Esophagus (tissue), 2 donors: Measurements from ENCODE around the gene CDCA7L. TPM values are rescaled to one million over a fixed set of nuclear protein-coding genes. Genes with fewer than 3 reads are reported as not detected.
"Not testable (repeated sequence)": the region's sequence is repeated elsewhere in the genome, so short reads cannot be mapped to it uniquely, and the experiment has no call there.

Source experiments
- H3K27ac ChIP-seq, 2 donors: one replicate each; pipeline ENCODE4 v1.5.1; 2013; ENCODE audit warnings: low read depth in 2 of 2, mild to moderate bottlenecking in 2 of 2, inconsistent platforms in 1 of 2, low read length in 1 of 2, moderate library complexity in 1 of 2
- H3K27me3 ChIP-seq, 2 donors: one replicate each; pipeline ENCODE4 v1.6.1; 2013; ENCODE audit warnings: low read length in 2 of 2, control low read depth in 1 of 2, mild to moderate bottlenecking in 1 of 2; ENCODE audit not compliant: insufficient read depth in 2 of 2, control insufficient read depth in 1 of 2
- H3K36me3 ChIP-seq, 2 donors: one replicate each; pipeline ENCODE4 v1.6.1; 2013; ENCODE audit warnings: low read length in 1 of 2; ENCODE audit not compliant: control insufficient read depth in 2 of 2, insufficient read depth in 2 of 2
- H3K4me1 ChIP-seq, 2 donors: one replicate each; pipeline ENCODE4 v1.6.1; 2013; ENCODE audit warnings: low read length in 1 of 2; ENCODE audit not compliant: control insufficient read depth in 2 of 2, insufficient read depth in 2 of 2
- H3K4me3 ChIP-seq, 2 donors: one replicate each; pipeline ENCODE4 v1.5.1; 2013; ENCODE audit warnings: low read length in 2 of 2, mild to moderate bottlenecking in 2 of 2, low read depth in 1 of 2, moderate library complexity in 1 of 2
- H3K9me3 ChIP-seq, 2 donors: one replicate each; pipeline ENCODE4 v1.6.1; 2013; ENCODE audit warnings: mild to moderate bottlenecking in 2 of 2, low read depth in 1 of 2, low read length in 1 of 2, moderate library complexity in 1 of 2; ENCODE audit not compliant: control insufficient read depth in 2 of 2, insufficient read depth in 1 of 2
- WGBS, 2 donors: extraction: QIAGEN DNeasy Blood & Tissue Kit; methylation state at CpG; one replicate each; pipeline ENCODE4 v1.1.7; 2013; 5-methylcytosine and 5-hydroxymethylcytosine counted together
- polyA plus RNA-seq, 2 donors: library from polyadenylated mRNA; stranded (reverse); fragments of 200-250 nt; gene quantifications; one replicate each; pipeline ENCODE4 v1.2.3, GENCODE V29; 2013
- donor health status: healthy with polysubstance abuse.
- donor health status: Bipolar disorder and iron deficiency.

CDCA7L gene
- polyA plus RNA-seq, 2 donors: 6.0 to 10.8 TPM

GRCh38 chr7:21898265-21898930, 47.3 kb downstream of the CDCA7L start:
- Histone ChIP-seq H3K27me3 (no peaks in the 10 kb centered on the region), H3K9me3 (no peaks in the 10 kb centered on the region), H3K4me3 (no peak overlapping the region), H3K36me3 (peaks cover 8 to 9% of the 10 kb centered on the region in 2 donors), H3K4me1 (no peaks in the 10 kb centered on the region), H3K27ac (no peak overlapping the region)
- 81 to 90% methylated on average over 17 of the region's 17 CpGs for WGBS, 2 donors

GRCh38 chr7:21893401-21893800, 52.3 kb downstream of the CDCA7L start:
- Histone ChIP-seq H3K9me3 (no peaks in the 10 kb centered on the region), H3K4me1 (no peaks in the 10 kb centered on the region), H3K4me3 (no peak overlapping the region), H3K36me3 (no peaks in the 10 kb centered on the region), H3K27ac (no peak overlapping the region), H3K27me3 (no peaks in the 10 kb centered on the region)
- 82 to 86% methylated on average over 3 of the region's 3 CpGs for WGBS, 2 donors

GRCh38 chr7:21891291-21891690, 54.4 kb downstream of the CDCA7L start:
- Histone ChIP-seq H3K4me1 (no peaks in the 10 kb centered on the region), H3K27ac (no peak overlapping the region), H3K36me3 (no peaks in the 10 kb centered on the region), H3K9me3 (no peaks in the 10 kb centered on the region), H3K4me3 (no peak overlapping the region), H3K27me3 (no peaks in the 10 kb centered on the region)
- 81 to 87% methylated on average over 3 of the region's 3 CpGs for WGBS, 2 donors

GRCh38 chr7:21887779-21888178, 57.9 kb downstream of the CDCA7L start:
- H3K27ac ChIP-seq: no peak overlapping the region
- 86% methylated on average over 4 of the region's 4 CpGs for WGBS, 2 donors

GRCh38 chr7:21887353-21887752, 58.3 kb downstream of the CDCA7L start:
- no peaks in the 10 kb centered on the region for H3K9me3 ChIP-seq
- H3K27me3 ChIP-seq: no peaks in the 10 kb centered on the region
- H3K4me1 ChIP-seq: no peaks in the 10 kb centered on the region
- H3K27ac ChIP-seq: no peak overlapping the region
- H3K4me3 ChIP-seq: no peak overlapping the region
- 84 to 86% methylated on average over 2 of the region's 2 CpGs for WGBS, 2 donors
- no peaks in the 10 kb centered on the region for H3K36me3 ChIP-seq

More at GRCh38 chr7:21887779-21888178, 57.9 kb downstream of the CDCA7L start:
- Histone ChIP-seq H3K4me3 (no peak overlapping the region), H3K9me3 (no peaks in the 10 kb centered on the region), H3K4me1 (no peaks in the 10 kb centered on the region), H3K27me3 (no peaks in the 10 kb centered on the region), H3K36me3 (no peaks in the 10 kb centered on the region)

GRCh38 chr7:21886396-21886795, 59.3 kb downstream of the CDCA7L start:
- Histone ChIP-seq H3K4me3 (no peak overlapping the region), H3K9me3 (no peaks in the 10 kb centered on the region), H3K27me3 (no peaks in the 10 kb centered on the region), H3K36me3 (no peaks in the 10 kb centered on the region), H3K27ac (no peak overlapping the region), H3K4me1 (no peaks in the 10 kb centered on the region)
- 38 to 41% methylated on average over 4 of the region's 4 CpGs for WGBS, 2 donors

- 67 to 92% methylated on average over 7 of the region's 7 CpGs for WGBS, 2 donors
- H3K27ac ChIP-seq: no peak overlapping the region
- no peaks in the 10 kb centered on the region for H3K4me1 ChIP-seq
- no peak overlapping the region for H3K4me3 ChIP-seq
- no peaks in the 10 kb centered on the region for H3K27me3 ChIP-seq
- no peaks in the 10 kb centered on the region for H3K36me3 ChIP-seq
- H3K9me3 ChIP-seq: no peaks in the 10 kb centered on the region
Measured at GRCh38 chr7:21884496-21884895, 61.2 kb downstream of the CDCA7L start.

GRCh38 chr7:21883501-21883900, 62.2 kb downstream of the CDCA7L start:
- not testable (repeated sequence) for H3K9me3 ChIP-seq, H3K4me1 ChIP-seq, H3K36me3 ChIP-seq, H3K27ac ChIP-seq, H3K27me3 ChIP-seq, H3K4me3 ChIP-seq
- WGBS, 2 donors: 74 to 87% methylated on average over 2 of the region's 2 CpGs

GRCh38 chr7:21883069-21883468, 62.6 kb downstream of the CDCA7L start:
- H3K4me3 ChIP-seq: no peak overlapping the region
- 95 to 97% methylated on average over 3 of the region's 3 CpGs for WGBS, 2 donors
- H3K27me3 ChIP-seq: no peaks in the 10 kb centered on the region
- no peaks in the 10 kb centered on the region for H3K4me1 ChIP-seq
- no peaks in the 10 kb centered on the region for H3K9me3 ChIP-seq
- H3K36me3 ChIP-seq: no peaks in the 10 kb centered on the region
- no peak overlapping the region for H3K27ac ChIP-seq

- Histone ChIP-seq H3K27me3 (no peaks in the 10 kb centered on the region), H3K4me1 (no peaks in the 10 kb centered on the region), H3K36me3 (no peaks in the 10 kb centered on the region), H3K27ac (no peak overlapping the region), H3K9me3 (peaks cover 0 to 2% of the 10 kb centered on the region in 2 donors), H3K4me3 (no peak overlapping the region)
- WGBS, 2 donors: 61 to 66% methylated on average over 5 of the region's 5 CpGs
Measured at GRCh38 chr7:21869785-21870402, 75.8 kb downstream of the CDCA7L start.
